H1 (cell line): ENCODE measurements around the gene DLK2. TPM values are rescaled to one million over a fixed set of nuclear protein-coding genes. Genes with fewer than 3 reads are reported as not detected.
A peak's percentile ranks its signal among the peaks of the same experiment; 100 is the strongest.

Experiments
- CREB1 ChIP-seq: IDR thresholded peaks from 2 replicates; pipeline ENCODE4 v1.6.1; 2012; ENCODE audit warnings: inconsistent platforms
- CTBP2 ChIP-seq: IDR thresholded peaks from 2 replicates; pipeline ENCODE4 v1.7.0; 2011; ENCODE audit warnings: borderline replicate concordance, mild to moderate bottlenecking, moderate library complexity, mixed read lengths, low read length; ENCODE audit not compliant: insufficient read depth, insufficient read length
- GABPA ChIP-seq: IDR thresholded peaks from 2 replicates; pipeline ENCODE4 v1.6.1; 2011; ENCODE audit warnings: mild to moderate bottlenecking, low read length, moderate library complexity, borderline replicate concordance; ENCODE audit not compliant: insufficient read depth
- KDM1A ChIP-seq: fragments of 200-600, 300-600 bp; sonication (generic); IDR thresholded peaks from 2 replicates; pipeline ENCODE4 v1.7.1; 2016; ENCODE audit warnings: mild to moderate bottlenecking, low read length, borderline replicate concordance
- RBBP5 ChIP-seq: IDR thresholded peaks from 2 replicates; pipeline ENCODE4 v1.7.1; 2012; ENCODE audit warnings: low read depth, mild to moderate bottlenecking, inconsistent platforms, low read length, moderate library complexity, borderline replicate concordance
- RXRA ChIP-seq: IDR thresholded peaks from 2 replicates; pipeline ENCODE4 v1.6.1; 2011; ENCODE audit warnings: low read depth, mild to moderate bottlenecking, low read length, moderate library complexity; ENCODE audit not compliant: insufficient read depth
- SIRT6 ChIP-seq: IDR thresholded peaks from one replicate; pipeline ENCODE4 v1.7.1; 2012; ENCODE audit warnings: low read length, inconsistent platforms
- SP1 ChIP-seq: IDR thresholded peaks from 2 replicates; pipeline ENCODE4 v1.6.1; 2011; ENCODE audit warnings: low read depth, low read length
- TBP ChIP-seq: IDR thresholded peaks from 2 replicates; pipeline ENCODE4 v1.6.1; 2011; ENCODE audit warnings: low read depth, low read length, improper control_type of control experiment
- YY1 ChIP-seq: IDR thresholded peaks from 2 replicates; pipeline ENCODE4 v1.6.1; 2011; ENCODE audit warnings: low read depth, mild to moderate bottlenecking, low read length
- polyA plus RNA-seq, 7 experiments: library from polyadenylated mRNA; depleted of rRNA in 3 of 7; stranded (reverse) in 5 of 7; unstranded in 2 of 7; fragments of >200 nt in 5 of 7; fragments of 200-250 nt in 2 of 7; gene quantifications; 1 replicate in 5 of 7; 2 replicates in 1 of 7; 4 replicates in 1 of 7; pipeline versions ENCODE4 v1.2.1 to v1.2.3, GENCODE V29; 2011 to 2013; ENCODE audit warnings: missing spikeins in 2 of 7, mixed read lengths in 2 of 7
- total RNA-seq: library from RNA; stranded (reverse); fragmentation: NEBNext Ultra II Directional; extraction: Animal tissue kit (Norgen Biotek cat#: 25700); gene quantifications from 2 replicates; pipeline ENCODE4 v1.2.1, GENCODE V29; 2021
- TF ChIP-seq, protein P1 (sequence below), 3 experiments: IDR thresholded peaks; 1 replicate in 2 of 3; 2 replicates in 1 of 3; pipeline versions ENCODE4 v1.5.1 to v1.6.1; 2011; ENCODE audit warnings: low read length in 3 of 3, mild to moderate bottlenecking in 3 of 3, inconsistent platforms in 2 of 3, low read depth in 1 of 3, moderate library complexity in 1 of 3; ENCODE audit not compliant: insufficient read depth in 1 of 3; ENCODE audit errors: control extremely low read depth in 1 of 3

The DLK2 gene
- total and polyA plus RNA-seq, 2 of the 8 experiments (the other 6 are each of a cell fraction or from before 2014, with no cell fraction given), result 0.37 to 0.80 TPM

- TF ChIP-seq RXRA (no peak), TBP (no peak), CREB1 (peak; percentile 12; the same call in 1 of the 2 replicates), CTBP2 (no peak), YY1 (peak; percentile 28; the same call in 1 of the 2 replicates), GABPA (no peak), KDM1A (peak; percentile 52; the same call in 1 of the 2 replicates), SP1 (no peak), RBBP5 (0 out of 2 replicates have a peak, but pooled peaks have one; percentile 63), SIRT6 (no peak)
- TF ChIP-seq, protein P1, sequence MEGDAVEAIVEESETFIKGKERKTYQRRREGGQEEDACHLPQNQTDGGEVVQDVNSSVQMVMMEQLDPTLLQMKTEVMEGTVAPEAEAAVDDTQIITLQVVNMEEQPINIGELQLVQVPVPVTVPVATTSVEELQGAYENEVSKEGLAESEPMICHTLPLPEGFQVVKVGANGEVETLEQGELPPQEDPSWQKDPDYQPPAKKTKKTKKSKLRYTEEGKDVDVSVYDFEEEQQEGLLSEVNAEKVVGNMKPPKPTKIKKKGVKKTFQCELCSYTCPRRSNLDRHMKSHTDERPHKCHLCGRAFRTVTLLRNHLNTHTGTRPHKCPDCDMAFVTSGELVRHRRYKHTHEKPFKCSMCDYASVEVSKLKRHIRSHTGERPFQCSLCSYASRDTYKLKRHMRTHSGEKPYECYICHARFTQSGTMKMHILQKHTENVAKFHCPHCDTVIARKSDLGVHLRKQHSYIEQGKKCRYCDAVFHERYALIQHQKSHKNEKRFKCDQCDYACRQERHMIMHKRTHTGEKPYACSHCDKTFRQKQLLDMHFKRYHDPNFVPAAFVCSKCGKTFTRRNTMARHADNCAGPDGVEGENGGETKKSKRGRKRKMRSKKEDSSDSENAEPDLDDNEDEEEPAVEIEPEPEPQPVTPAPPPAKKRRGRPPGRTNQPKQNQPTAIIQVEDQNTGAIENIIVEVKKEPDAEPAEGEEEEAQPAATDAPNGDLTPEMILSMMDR (IDR thresholded peaks at IDR 0.05; ENCODE audit: control extremely low read depth in 1 of 3, insufficient read depth in 1 of 3, low read depth in 1 of 3, low read length in 3 of 3), result no peak
Observed at GRCh38 chr6:43454696-43455530, 435 bp downstream of the DLK2 start (continued).
